GM12878 (cell line): ENCODE data around the gene KDM3B. TPM values are rescaled to one million over a fixed set of nuclear protein-coding genes. Genes with fewer than 3 reads are reported as not detected.

ENCODE experiments used
- ATAC-seq: fragments of 200-7000 bp; cut with Tn5 transposase; 3 replicates; pipeline ENCODE4 v1.9.1; 2020; ENCODE audit warnings: mild to moderate bottlenecking, moderate library complexity
- BruUV-seq: library from RNA; stranded (reverse); fragments of 400-500 nt; replicated peaks from 2 replicates; lab custom pipeline; 2021; lab: Mats Ljungman, UMichigan
- CTCF ChIA-PET: fragments of 300-600 bp; sonication (Branson Sonifier 250); formaldehyde crosslinking; extraction: SDS; loops from one replicate; lab custom pipeline; 2021; ENCODE audit warnings: inconsistent platforms; lab: Yijun Ruan, JAX
- POLR2A ChIA-PET: fragments of 350-600 bp; formaldehyde crosslinking; extraction: SDS; loops from one replicate; lab custom pipeline; 2021; ENCODE audit warnings: inconsistent platforms; lab: Charles Lee
- RAD21 ChIA-PET: fragments of 300-600 bp; sonication (Branson Sonifier 250); formaldehyde crosslinking; loops from one replicate; lab custom pipeline; 2023; ENCODE audit warnings: antibody characterized with exemption; ENCODE audit not compliant: unreplicated experiment; lab: Charles Lee
- SMC1A ChIA-PET: fragments of 300-600 bp; sonication (Branson Sonifier 250); formaldehyde crosslinking; loops from one replicate; lab custom pipeline; 2023; ENCODE audit not compliant: unreplicated experiment, uncharacterized antibody; lab: Charles Lee
- DNase-seq: peaks from one replicate; pipeline ENCODE4 v3.0.0-alpha.2; 2011; ENCODE audit warnings: low read depth, low spot score
- FAIRE-seq: peaks from 3 replicates; lab custom pipeline; 2011; peaks lifted over from hg19 to GRCh38; lab: Jason Lieb, UNC
- H2AFZ ChIP-seq: 2 replicates; pipeline ENCODE4 v1.6.0; 2011; ENCODE audit warnings: low read depth, low read length, control low read depth; ENCODE audit not compliant: control insufficient read depth
- H3K27ac ChIP-seq: 2 replicates; pipeline ENCODE4 v1.5.1; 2011; ENCODE audit warnings: control low read depth; ENCODE audit not compliant: control insufficient read depth, insufficient read depth
- H3K27me3 ChIP-seq, 2 experiments: replicated peaks in 1 of 2; 2 replicates each; pipeline versions ENCODE4 v1.6.0 to v1.6.1; 2011; ENCODE audit warnings: low read length in 1 of 2; ENCODE audit not compliant: control insufficient read depth in 2 of 2, insufficient read depth in 2 of 2
- H3K36me3 ChIP-seq, 2 experiments: 2 replicates each; pipeline ENCODE4 v1.5.1; 2011; ENCODE audit warnings: low read length in 1 of 2; ENCODE audit not compliant: control insufficient read depth in 2 of 2, insufficient read depth in 2 of 2
- H3K4me1 ChIP-seq: 2 replicates; pipeline ENCODE4 v1.6.1; 2011; ENCODE audit warnings: mild to moderate bottlenecking, low read length, moderate library complexity, mixed read lengths; ENCODE audit not compliant: control insufficient read depth, insufficient read depth
- H3K4me2 ChIP-seq: 2 replicates; pipeline ENCODE4 v1.6.0; 2011; ENCODE audit warnings: control low read depth; ENCODE audit not compliant: control insufficient read depth, insufficient read depth
- H3K4me3 ChIP-seq: fragments of 200-600 bp; sonication (generic); 2 replicates; pipeline ENCODE4 v1.5.1; 2016
- H3K79me2 ChIP-seq: 2 replicates; pipeline ENCODE4 v1.6.0; 2011; ENCODE audit warnings: low read length; ENCODE audit not compliant: control insufficient read depth, insufficient read depth
- H3K9ac ChIP-seq: 2 replicates; pipeline ENCODE4 v1.8.0; 2011; ENCODE audit warnings: low read length, control low read depth, mixed read lengths; ENCODE audit not compliant: control insufficient read depth, insufficient read depth
- H3K9me3 ChIP-seq: replicated peaks from 3 replicates; pipeline ENCODE4 v1.5.1; 2011; ENCODE audit warnings: mild to moderate bottlenecking, low read length; ENCODE audit not compliant: control insufficient read depth, insufficient read depth
- H4K20me1 ChIP-seq: 2 replicates; pipeline ENCODE4 v1.6.0; 2011; ENCODE audit not compliant: control insufficient read depth, insufficient read depth
- BCL11A ChIP-seq: IDR thresholded peaks from 2 replicates; pipeline ENCODE4 v1.6.1; 2011; ENCODE audit warnings: low read depth, low read length
- CREM ChIP-seq: IDR thresholded peaks from 2 replicates; pipeline ENCODE4 v1.6.1; 2014; ENCODE audit warnings: antibody characterized with exemption, low read depth
- ELK1 ChIP-seq: IDR thresholded peaks from 2 replicates; pipeline ENCODE4 v1.6.1; 2012; ENCODE audit warnings: low read depth, low read length, improper control_type of control experiment
- NFIC ChIP-seq: IDR thresholded peaks from 2 replicates; pipeline ENCODE4 v1.6.1; 2012; ENCODE audit warnings: low read depth, mild to moderate bottlenecking, inconsistent platforms, low read length, moderate library complexity
- PML ChIP-seq: IDR thresholded peaks from 2 replicates; pipeline ENCODE4 v1.6.1; 2012; ENCODE audit warnings: low read length, inconsistent platforms
- POU2F2 ChIP-seq: IDR thresholded peaks from 3 replicates; pipeline ENCODE4 v1.6.1; 2011; ENCODE audit warnings: low read depth, mild to moderate bottlenecking, low read length, borderline replicate concordance
- SIX5 ChIP-seq: IDR thresholded peaks from 2 replicates; pipeline ENCODE4 v1.6.1; 2011; ENCODE audit warnings: mild to moderate bottlenecking, low read depth, low read length, moderate library complexity; ENCODE audit not compliant: severe bottlenecking
- SPI1 ChIP-seq: IDR thresholded peaks from 2 replicates; pipeline ENCODE4 v1.6.1; 2011; ENCODE audit warnings: low read depth, mild to moderate bottlenecking, low read length, moderate library complexity, borderline replicate concordance; ENCODE audit not compliant: insufficient read depth
- STAT1 ChIP-seq: fragments of 450-650 bp; conservative IDR thresholded peaks from 2 replicates; pipeline ENCODE4 v1.6.1; 2014; ENCODE audit warnings: antibody characterized with exemption, mild to moderate bottlenecking
- SUPT20H ChIP-seq: IDR thresholded peaks from 2 replicates; pipeline ENCODE4 v1.6.1; 2011; ENCODE audit warnings: low read depth, mild to moderate bottlenecking, low read length, moderate library complexity, borderline replicate concordance; ENCODE audit not compliant: control insufficient read depth
- USF2 ChIP-seq: IDR thresholded peaks from 2 replicates; pipeline ENCODE4 v1.6.1; 2011; ENCODE audit warnings: low read depth, low read length, improper control_type of control experiment, borderline replicate concordance
- WRNIP1 ChIP-seq: IDR thresholded peaks from 2 replicates; pipeline ENCODE4 v1.6.1; 2011; ENCODE audit warnings: low read depth, low read length, improper control_type of control experiment, borderline replicate concordance
- ZNF274 ChIP-seq: IDR thresholded peaks from one replicate; pipeline ENCODE4 v1.8.0; 2011; ENCODE audit not compliant: insufficient read length, insufficient read depth
- WGBS: methylation state at CpG from one replicate; pipeline ENCODE4 v1.1.6; 2016; ENCODE audit warnings: low lambda C conversion rate; ENCODE audit not compliant: insufficient replicate concordance, insufficient coverage; ENCODE audit errors: missing lambda C conversion rate; 5-methylcytosine and 5-hydroxymethylcytosine counted together
- in situ Hi-C: fragments of 300-500 bp; cut with MboI; formaldehyde crosslinking; loops from 9 replicates; pipeline ENCODE4 v1.14.3; 2018; ENCODE audit warnings: mixed read lengths
- intact Hi-C: fragments of 100-400 bp; cut with micrococcal nuclease; formaldehyde crosslinking; loops from one replicate; pipeline ENCODE4 v1.14.2; 2022; ENCODE audit not compliant: unreplicated experiment
- polyA plus RNA-seq, 11 experiments: library from polyadenylated mRNA; depleted of rRNA in 4 of 11; unstranded in 6 of 11; stranded (reverse) in 5 of 11; fragments of >200 nt; fragmentation: Nextera tagmentation in 4 of 11; fragmentation: Illumina TruSeq in 1 of 11; extraction: Ambion mirVana in 4 of 11; extraction: Trizol in 1 of 11; gene quantifications; 1 replicate in 1 of 11; 2 replicates in 10 of 11; pipeline versions ENCODE4 v1.2.1 to v1.2.3, GENCODE V29; 2011 to 2016; ENCODE audit warnings: inconsistent platforms in 2 of 11, missing spikeins in 2 of 11, low read depth in 1 of 11
- total RNA-seq, 4 experiments: library from RNA; depleted of rRNA in 3 of 4; stranded (reverse); fragments of >200 nt in 3 of 4; fragmentation: Illumina TruSeq in 1 of 4; extraction: Trizol in 1 of 4; gene quantifications; 2 replicates each; pipeline versions ENCODE4 v1.2.1 to v1.2.3, GENCODE V29; 2013 to 2021

The KDM3B gene
- total and polyA plus RNA-seq, 10 of the 15 experiments (the other 5 are each of a cell fraction or from before 2014, with no cell fraction given) = 8.5 to 45.7 (median 29.0) TPM

- CTCF ChIA-PET = interaction anchor here (0.5 to 9.2 kb wide), 6 partner anchors 8 to 1253 kb away, joined by 3 to 71 read pairs (median 4); no protein-coding TSS in a partner anchor
- Histone ChIP-seq H3K36me3 (no peaks in the 10 kb centered on the region), H3K9me3 (no peaks in the 10 kb centered on the region), H3K4me2 (no peak overlapping the region), H3K9ac (no peak overlapping the region), H3K79me2 (no peaks in the 10 kb centered on the region), H4K20me1 (no peaks in the 10 kb centered on the region), H3K4me3 (no peak overlapping the region), H3K27me3 (no peaks in the 10 kb centered on the region; a peak in 1 of 4 replicates), H3K4me1 (peaks cover 11% of the 10 kb centered on the region), H3K27ac (no peak overlapping the region), H2AFZ (no peak overlapping the region)
- intact Hi-C loops = no loop called here
- TF ChIP-seq NFIC (no peak), SPI1 (no peak), STAT1 (no peak), POU2F2 (no peak), SUPT20H (no peak), BCL11A (no peak), PML (no peak), ELK1 (no peak), SIX5 (no peak), ZNF274 (no peak), WRNIP1 (no peak), USF2 (no peak), CREM (no peak)
- FAIRE-seq = no peak
- no peak for DNase-seq
- SMC1A ChIA-PET = interaction anchor here (0.8 kb wide), 1 partner anchor 46 kb away, joined by 3 read pairs; no protein-coding TSS in a partner anchor
- RAD21 ChIA-PET = interaction anchor here (1.2 to 1.7 kb wide), 2 partner anchors 9 to 45 kb away, joined by 5 to 7 read pairs; no protein-coding TSS in a partner anchor
- POLR2A ChIA-PET = no interaction called here
- no TSS peak for BruUV-seq
- in situ Hi-C loops = no loop called here
- no peak for ATAC-seq
- 74% methylated on average over 12 of the region's 12 CpGs for WGBS
These were observed 105.2 kb downstream of the KDM3B start for GRCh38 chr5:138457531-138458275.
